ENCODE measurements around the gene ZNF83.

- TF ChIP-seq USF1 (IDR thresholded peaks at IDR 0.05) (no peak), EGR1 (IDR thresholded peaks at IDR 0.05) (no peak), MAX (IDR thresholded peaks at IDR 0.05) (no peak), EP300 (IDR thresholded peaks at IDR 0.05; ENCODE audit: borderline replicate concordance) (no peak)
These were observed 22.8 kb upstream of the ZNF83 start for GRCh38 chr19:52660981-52661380.
